HepG2 (cell line): ENCODE data around the gene ADAMTS13.

Experiments used
- CEBPB ChIP-seq: IDR thresholded peaks from 2 replicates; pipeline ENCODE4 v1.6.1; 2011; ENCODE audit warnings: low read depth, low read length, improper control_type of control experiment, borderline replicate concordance
- CTCF ChIP-seq: sonication (generic); formaldehyde crosslinking; IDR thresholded peaks from 2 replicates; pipeline ENCODE4 v1.5.0; 2020; ENCODE audit warnings: mild to moderate bottlenecking, missing genetic modification reagents, moderate library complexity
- ESRRA ChIP-seq: sonication (generic); formaldehyde crosslinking; IDR thresholded peaks from 2 replicates; pipeline ENCODE4 v1.5.1; 2020; ENCODE audit warnings: mild to moderate bottlenecking, low read depth, missing genetic modification reagents
- NFE2L1 ChIP-seq: sonication (generic); formaldehyde crosslinking; IDR thresholded peaks from 2 replicates; pipeline ENCODE4 v1.4.0; 2020; ENCODE audit warnings: missing genetic modification reagents, mild to moderate bottlenecking, borderline replicate concordance
- REPIN1 ChIP-seq: sonication (generic); formaldehyde crosslinking; IDR thresholded peaks from 2 replicates; pipeline ENCODE4 v1.8.0; 2022; ENCODE audit warnings: missing genetic modification reagents, low read depth, mild to moderate bottlenecking, borderline replicate concordance
- SP2 ChIP-seq: sonication (generic); formaldehyde crosslinking; IDR thresholded peaks from 2 replicates; pipeline ENCODE4 v1.5.1; 2020; ENCODE audit warnings: mild to moderate bottlenecking, missing genetic modification reagents
- TAF1 ChIP-seq: sonication (generic); formaldehyde crosslinking; IDR thresholded peaks from 2 replicates; pipeline ENCODE4 v1.4.0; 2020; ENCODE audit warnings: missing genetic modification reagents
- ZNF121 ChIP-seq: sonication (generic); formaldehyde crosslinking; IDR thresholded peaks from 2 replicates; pipeline ENCODE4 v1.5.0; 2020; ENCODE audit warnings: mild to moderate bottlenecking, missing genetic modification reagents
- ZNF234 ChIP-seq: sonication (generic); formaldehyde crosslinking; conservative IDR thresholded peaks from 2 replicates; pipeline ENCODE4 v1.5.1; 2020; ENCODE audit warnings: mild to moderate bottlenecking, missing genetic modification reagents
- ZNF274 ChIP-seq: sonication (generic); formaldehyde crosslinking; IDR thresholded peaks from 2 replicates; pipeline ENCODE4 v1.5.1; 2020; ENCODE audit warnings: mild to moderate bottlenecking, missing genetic modification reagents
- TF ChIP-seq, protein P1 (sequence below): sonication (generic); formaldehyde crosslinking; IDR thresholded peaks from 2 replicates; pipeline ENCODE4 v1.4.0; 2020; ENCODE audit warnings: missing genetic modification reagents
- TF ChIP-seq, protein P2 (sequence below), 2 experiments: IDR thresholded peaks; 2 replicates each; pipeline ENCODE4 v1.6.1; 2011 to 2012; ENCODE audit warnings: low read length in 2 of 2, borderline replicate concordance in 1 of 2, low read depth in 1 of 2, mild to moderate bottlenecking in 1 of 2, moderate library complexity in 1 of 2
- TF ChIP-seq, protein P3 (sequence below): sonication (generic); formaldehyde crosslinking; IDR thresholded peaks from 2 replicates; pipeline ENCODE4 v1.5.0; 2020; ENCODE audit warnings: missing genetic modification reagents

DNA sequence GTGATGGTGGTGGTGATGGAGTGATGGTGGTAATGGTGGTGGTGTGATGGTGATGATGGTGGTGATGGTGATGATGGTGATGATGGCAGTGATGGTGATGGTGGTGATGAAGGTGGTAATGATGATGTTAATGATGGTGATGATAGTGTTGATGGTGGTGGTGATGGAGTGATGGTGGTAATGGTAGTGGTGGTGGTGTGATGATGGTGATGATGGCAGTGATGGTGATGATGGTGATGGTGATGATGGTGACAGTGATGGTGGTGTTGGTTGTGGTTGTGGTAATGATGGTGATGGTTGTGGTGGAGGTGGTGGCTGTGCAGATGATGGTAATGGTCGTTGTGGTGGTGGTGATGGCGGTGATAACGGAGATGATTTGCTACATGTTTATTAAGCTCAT, 38.7 kb upstream of the ADAMTS13 start:
- TF ChIP-seq, protein P1, sequence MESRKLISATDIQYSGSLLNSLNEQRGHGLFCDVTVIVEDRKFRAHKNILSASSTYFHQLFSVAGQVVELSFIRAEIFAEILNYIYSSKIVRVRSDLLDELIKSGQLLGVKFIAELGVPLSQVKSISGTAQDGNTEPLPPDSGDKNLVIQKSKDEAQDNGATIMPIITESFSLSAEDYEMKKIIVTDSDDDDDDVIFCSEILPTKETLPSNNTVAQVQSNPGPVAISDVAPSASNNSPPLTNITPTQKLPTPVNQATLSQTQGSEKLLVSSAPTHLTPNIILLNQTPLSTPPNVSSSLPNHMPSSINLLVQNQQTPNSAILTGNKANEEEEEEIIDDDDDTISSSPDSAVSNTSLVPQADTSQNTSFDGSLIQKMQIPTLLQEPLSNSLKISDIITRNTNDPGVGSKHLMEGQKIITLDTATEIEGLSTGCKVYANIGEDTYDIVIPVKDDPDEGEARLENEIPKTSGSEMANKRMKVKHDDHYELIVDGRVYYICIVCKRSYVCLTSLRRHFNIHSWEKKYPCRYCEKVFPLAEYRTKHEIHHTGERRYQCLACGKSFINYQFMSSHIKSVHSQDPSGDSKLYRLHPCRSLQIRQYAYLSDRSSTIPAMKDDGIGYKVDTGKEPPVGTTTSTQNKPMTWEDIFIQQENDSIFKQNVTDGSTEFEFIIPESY: no peak
- no peak for TF ChIP-seq CEBPB
- TF ChIP-seq, protein P2, sequence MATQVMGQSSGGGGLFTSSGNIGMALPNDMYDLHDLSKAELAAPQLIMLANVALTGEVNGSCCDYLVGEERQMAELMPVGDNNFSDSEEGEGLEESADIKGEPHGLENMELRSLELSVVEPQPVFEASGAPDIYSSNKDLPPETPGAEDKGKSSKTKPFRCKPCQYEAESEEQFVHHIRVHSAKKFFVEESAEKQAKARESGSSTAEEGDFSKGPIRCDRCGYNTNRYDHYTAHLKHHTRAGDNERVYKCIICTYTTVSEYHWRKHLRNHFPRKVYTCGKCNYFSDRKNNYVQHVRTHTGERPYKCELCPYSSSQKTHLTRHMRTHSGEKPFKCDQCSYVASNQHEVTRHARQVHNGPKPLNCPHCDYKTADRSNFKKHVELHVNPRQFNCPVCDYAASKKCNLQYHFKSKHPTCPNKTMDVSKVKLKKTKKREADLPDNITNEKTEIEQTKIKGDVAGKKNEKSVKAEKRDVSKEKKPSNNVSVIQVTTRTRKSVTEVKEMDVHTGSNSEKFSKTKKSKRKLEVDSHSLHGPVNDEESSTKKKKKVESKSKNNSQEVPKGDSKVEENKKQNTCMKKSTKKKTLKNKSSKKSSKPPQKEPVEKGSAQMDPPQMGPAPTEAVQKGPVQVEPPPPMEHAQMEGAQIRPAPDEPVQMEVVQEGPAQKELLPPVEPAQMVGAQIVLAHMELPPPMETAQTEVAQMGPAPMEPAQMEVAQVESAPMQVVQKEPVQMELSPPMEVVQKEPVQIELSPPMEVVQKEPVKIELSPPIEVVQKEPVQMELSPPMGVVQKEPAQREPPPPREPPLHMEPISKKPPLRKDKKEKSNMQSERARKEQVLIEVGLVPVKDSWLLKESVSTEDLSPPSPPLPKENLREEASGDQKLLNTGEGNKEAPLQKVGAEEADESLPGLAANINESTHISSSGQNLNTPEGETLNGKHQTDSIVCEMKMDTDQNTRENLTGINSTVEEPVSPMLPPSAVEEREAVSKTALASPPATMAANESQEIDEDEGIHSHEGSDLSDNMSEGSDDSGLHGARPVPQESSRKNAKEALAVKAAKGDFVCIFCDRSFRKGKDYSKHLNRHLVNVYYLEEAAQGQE (IDR thresholded peaks at IDR 0.05; ENCODE audit: borderline replicate concordance in 1 of 2, low read depth in 1 of 2, low read length in 2 of 2): no peak
- TF ChIP-seq TAF1 (CRISPR knock-in tag): no peak
- no peak for TF ChIP-seq ZNF274 (CRISPR knock-in tag)
- TF ChIP-seq ESRRA (CRISPR knock-in tag): no peak
- TF ChIP-seq, protein P3, sequence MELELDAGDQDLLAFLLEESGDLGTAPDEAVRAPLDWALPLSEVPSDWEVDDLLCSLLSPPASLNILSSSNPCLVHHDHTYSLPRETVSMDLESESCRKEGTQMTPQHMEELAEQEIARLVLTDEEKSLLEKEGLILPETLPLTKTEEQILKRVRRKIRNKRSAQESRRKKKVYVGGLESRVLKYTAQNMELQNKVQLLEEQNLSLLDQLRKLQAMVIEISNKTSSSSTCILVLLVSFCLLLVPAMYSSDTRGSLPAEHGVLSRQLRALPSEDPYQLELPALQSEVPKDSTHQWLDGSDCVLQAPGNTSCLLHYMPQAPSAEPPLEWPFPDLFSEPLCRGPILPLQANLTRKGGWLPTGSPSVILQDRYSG (CRISPR knock-in tag): no peak
- no peak for TF ChIP-seq ZNF121 (CRISPR knock-in tag)
- no peak for TF ChIP-seq REPIN1
- no peak for TF ChIP-seq CTCF (CRISPR knock-in tag)
- TF ChIP-seq ZNF234: no peak
- TF ChIP-seq NFE2L1 (CRISPR knock-in tag): no peak
- no peak for TF ChIP-seq SP2
